Neural cell (in vitro differentiated cells): ENCODE measurements around the gene PGRMC2. TPM values are rescaled to one million over a fixed set of nuclear protein-coding genes. Genes with fewer than 3 reads are reported as not detected.

ENCODE experiments used
- H2AFZ ChIP-seq: fragments of 200-600, 300-800 bp; sonication (generic), shearing (Covaris generic); 2 replicates; pipeline ENCODE4 v1.6.0; 2014; ENCODE audit warnings: low read depth, mild to moderate bottlenecking, antibody characterized with exemption, low read length, moderate library complexity
- H3F3A ChIP-seq: fragments of 200-600 bp; shearing (Covaris generic); 2 replicates; pipeline ENCODE4 v1.6.1; 2016; ENCODE audit warnings: mild to moderate bottlenecking, moderate library complexity, mixed read lengths, antibody characterized with exemption, low read length; ENCODE audit not compliant: insufficient read depth, poor library complexity, severe bottlenecking
- H3K27ac ChIP-seq: fragments of 200-600, 300-800 bp; sonication (generic), shearing (Covaris generic); 2 replicates; pipeline ENCODE4 v1.5.1; 2014; ENCODE audit warnings: mild to moderate bottlenecking, low read length, moderate library complexity
- H3K27me3 ChIP-seq: fragments of 300-800, 200-600 bp; sonication (generic), shearing (Covaris generic); 2 replicates; pipeline ENCODE4 v1.6.0; 2014; ENCODE audit warnings: mild to moderate bottlenecking, low read depth, low read length, moderate library complexity; ENCODE audit not compliant: insufficient read depth
- H3K36me3 ChIP-seq: fragments of 300-800, 200-600 bp; sonication (generic), shearing (Covaris generic); 2 replicates; pipeline ENCODE4 v1.5.1; 2014; ENCODE audit warnings: mild to moderate bottlenecking, antibody characterized with exemption, low read length, moderate library complexity; ENCODE audit not compliant: insufficient read depth
- H3K4me2 ChIP-seq: fragments of 300-800, 200-600 bp; sonication (generic), shearing (Covaris generic); 2 replicates; pipeline ENCODE4 v1.6.0; 2014; ENCODE audit warnings: mild to moderate bottlenecking, low read length
- H3K4me3 ChIP-seq: fragments of 300-800, 200-600 bp; sonication (generic), shearing (Covaris generic); 2 replicates; pipeline ENCODE4 v1.5.1; 2014; ENCODE audit warnings: mild to moderate bottlenecking, low read length, moderate library complexity
- H3K79me2 ChIP-seq: fragments of 200-600 bp; shearing (Covaris generic); replicated peaks from 2 replicates; pipeline ENCODE4 v1.6.0; 2014; ENCODE audit warnings: mild to moderate bottlenecking, low read length, moderate library complexity; ENCODE audit not compliant: insufficient read depth
- H3K9ac ChIP-seq: fragments of 300-800, 200-600 bp; sonication (generic), shearing (Covaris generic); 2 replicates; pipeline ENCODE4 v1.6.1; 2016; ENCODE audit warnings: mild to moderate bottlenecking, low read length, mixed read lengths
- H3K9me2 ChIP-seq: fragments of 200-600 bp; shearing (Covaris generic); 2 replicates; pipeline ENCODE4 v1.6.1; 2016; ENCODE audit warnings: mild to moderate bottlenecking, low read length, mixed read lengths; ENCODE audit not compliant: insufficient read depth
- H3K9me3 ChIP-seq: fragments of 200-600, 300-800 bp; sonication (generic), shearing (Covaris generic); 2 replicates; pipeline ENCODE4 v1.6.1; 2016; ENCODE audit warnings: mild to moderate bottlenecking, mixed run types, low read length, moderate library complexity, mixed read lengths
- H4K20me1 ChIP-seq: fragments of 200-600 bp; shearing (Covaris generic); 2 replicates; pipeline ENCODE4 v1.6.1; 2016; ENCODE audit warnings: mild to moderate bottlenecking, mixed run types; ENCODE audit not compliant: insufficient read depth
- CTCF ChIP-seq: fragments of 450-650 bp; IDR thresholded peaks from 2 replicates; pipeline ENCODE4 v1.5.1; 2014; ENCODE audit warnings: antibody characterized with exemption, mild to moderate bottlenecking, moderate library complexity; ENCODE audit not compliant: poor library complexity, severe bottlenecking
- EP300 ChIP-seq: fragments of 450-650 bp; conservative IDR thresholded peaks from 2 replicates; pipeline ENCODE4 v1.6.1; 2014; ENCODE audit warnings: antibody characterized with exemption, mild to moderate bottlenecking, moderate library complexity; ENCODE audit not compliant: poor library complexity, severe bottlenecking
- EZH2 ChIP-seq: fragments of 200-600, 300-800 bp; shearing (Covaris generic), sonication (generic); IDR thresholded peaks from 2 replicates; pipeline ENCODE4 v1.6.1; 2014; ENCODE audit warnings: antibody characterized with exemption, low read length, borderline replicate concordance, mild to moderate bottlenecking; ENCODE audit not compliant: insufficient read depth, poor library complexity, severe bottlenecking
- MXI1 ChIP-seq: fragments of 450-650 bp; conservative IDR thresholded peaks from 2 replicates; pipeline ENCODE4 v1.6.1; 2014; ENCODE audit warnings: antibody characterized with exemption, mild to moderate bottlenecking; ENCODE audit not compliant: poor library complexity, severe bottlenecking
- POLR2AphosphoS5 ChIP-seq: IDR thresholded peaks from 2 replicates; pipeline ENCODE4 v1.6.1; 2012
- RAD21 ChIP-seq: fragments of 450-650 bp; conservative IDR thresholded peaks from 2 replicates; pipeline ENCODE4 v1.6.1; 2014; ENCODE audit warnings: antibody characterized with exemption, mild to moderate bottlenecking, moderate library complexity
- REST ChIP-seq: IDR thresholded peaks from 2 replicates; pipeline ENCODE4 v1.6.1; 2012; ENCODE audit warnings: borderline replicate concordance
- SMC3 ChIP-seq: fragments of 450-650 bp; conservative IDR thresholded peaks from 2 replicates; pipeline ENCODE4 v1.6.1; 2014; ENCODE audit warnings: antibody characterized with exemption, mild to moderate bottlenecking, moderate library complexity; ENCODE audit not compliant: poor library complexity
- TAF1 ChIP-seq: IDR thresholded peaks from 2 replicates; pipeline ENCODE4 v1.6.1; 2012; ENCODE audit warnings: low read depth
- polyA plus RNA-seq: library from polyadenylated mRNA; depleted of rRNA; stranded (reverse); fragments of >200 nt; gene quantifications from 2 replicates; pipeline ENCODE4 v1.2.3, GENCODE V29; 2014

Gene PGRMC2
- polyA plus RNA-seq, 1 donor from 2014 or later = 16.5 TPM

DNA sequence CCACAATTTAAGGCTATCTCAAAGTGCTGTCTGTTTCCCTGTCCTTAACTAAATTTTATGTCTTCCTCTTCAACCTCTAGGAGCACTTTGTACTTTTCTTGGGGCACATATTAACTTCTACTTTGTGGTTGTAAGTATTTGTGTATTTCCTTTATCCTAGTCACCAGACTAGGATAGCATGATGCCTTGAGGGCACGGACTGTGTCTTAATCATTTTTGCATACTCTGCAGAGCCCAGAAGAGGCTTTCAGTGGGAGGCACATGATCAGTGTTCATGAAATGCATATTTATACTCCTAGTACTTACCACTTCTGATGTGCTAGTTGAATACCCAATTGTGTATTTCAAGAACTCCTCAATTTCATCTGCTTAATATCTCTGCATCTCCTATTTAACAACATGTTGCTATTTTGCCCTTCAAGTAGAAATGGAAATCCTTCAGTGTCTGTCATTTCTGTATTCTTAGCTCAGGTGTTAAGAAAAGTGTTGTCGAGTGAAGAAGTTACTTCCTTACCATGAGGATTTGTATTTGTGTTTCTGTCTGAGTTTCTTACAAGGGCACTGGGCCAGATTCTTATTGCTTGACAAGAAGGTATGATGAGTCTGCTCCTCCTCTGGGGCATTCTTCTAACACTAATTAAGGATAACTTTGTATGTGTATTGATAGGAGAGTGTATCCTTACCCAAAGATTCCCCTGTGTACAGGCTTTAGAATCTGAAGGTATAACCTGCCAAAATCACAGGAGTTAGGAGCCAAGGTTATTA lies 28.3 kb upstream of the PGRMC2 start:
- Histone ChIP-seq H3K79me2 (no peaks in the 10 kb centered on the region), H4K20me1 (no peaks in the 10 kb centered on the region), H3F3A (no peaks in the 10 kb centered on the region), H3K27ac (no peak overlapping the region), H3K9me2 (no peaks in the 10 kb centered on the region), H3K4me2 (no peak overlapping the region), H3K36me3 (no peaks in the 10 kb centered on the region), H3K9ac (no peak overlapping the region), H3K9me3 (no peaks in the 10 kb centered on the region), H3K27me3 (no peaks in the 10 kb centered on the region), H3K4me3 (no peak overlapping the region), H2AFZ (no peak overlapping the region)
- no peak for TF ChIP-seq EP300

DNA sequence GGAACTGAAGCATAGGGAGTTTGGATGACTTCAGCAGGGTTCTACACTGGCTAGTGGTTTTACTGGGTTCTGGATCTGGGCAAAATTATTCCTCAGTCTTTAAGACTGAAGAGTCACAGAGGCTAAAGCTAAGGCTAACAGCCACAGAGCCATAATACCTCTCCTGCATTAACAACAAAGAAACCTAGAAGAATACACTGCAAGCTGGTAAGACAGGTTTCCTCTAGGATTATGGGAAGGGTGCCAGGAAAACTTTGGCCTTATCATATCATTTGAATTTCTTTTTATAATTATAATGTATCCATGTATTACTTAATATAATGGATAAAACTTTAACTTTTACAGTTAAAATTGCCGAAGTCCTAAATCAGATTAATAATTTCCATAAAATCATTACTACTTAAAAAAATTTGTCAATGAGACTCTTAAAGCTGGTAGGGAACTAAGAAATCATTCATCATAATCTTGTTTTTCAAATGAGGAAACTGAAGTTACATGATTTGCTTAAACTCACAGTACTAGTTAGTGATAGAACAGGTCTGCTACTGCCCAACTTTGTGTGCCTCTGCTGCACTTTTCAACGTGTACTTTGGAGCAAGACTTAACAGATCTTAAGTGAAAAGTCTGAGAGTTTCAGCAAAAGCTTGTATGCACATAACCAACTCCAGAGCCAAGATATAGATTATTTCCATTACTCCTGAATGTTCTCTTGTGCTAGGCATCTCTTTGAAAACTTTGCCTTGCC lies 24.2 kb upstream of the PGRMC2 start:
- H3K9me3 ChIP-seq = no peaks in the 10 kb centered on the region
- no peaks in the 10 kb centered on the region for H3K79me2 ChIP-seq
- H3K4me2 ChIP-seq = no peak overlapping the region
- no peaks in the 10 kb centered on the region for H4K20me1 ChIP-seq
- H3K27me3 ChIP-seq = no peaks in the 10 kb centered on the region
- TF ChIP-seq MXI1 = no peak
- TF ChIP-seq CTCF = no peak
- TF ChIP-seq EZH2 = no peak
- TF ChIP-seq REST = no peak
- H3K4me3 ChIP-seq = no peak overlapping the region
- no peak overlapping the region for H2AFZ ChIP-seq
- H3K9ac ChIP-seq = no peak overlapping the region
- H3F3A ChIP-seq = no peaks in the 10 kb centered on the region
- H3K27ac ChIP-seq = no peak overlapping the region
- H3K9me2 ChIP-seq = no peaks in the 10 kb centered on the region
- no peaks in the 10 kb centered on the region for H3K36me3 ChIP-seq

DNA sequence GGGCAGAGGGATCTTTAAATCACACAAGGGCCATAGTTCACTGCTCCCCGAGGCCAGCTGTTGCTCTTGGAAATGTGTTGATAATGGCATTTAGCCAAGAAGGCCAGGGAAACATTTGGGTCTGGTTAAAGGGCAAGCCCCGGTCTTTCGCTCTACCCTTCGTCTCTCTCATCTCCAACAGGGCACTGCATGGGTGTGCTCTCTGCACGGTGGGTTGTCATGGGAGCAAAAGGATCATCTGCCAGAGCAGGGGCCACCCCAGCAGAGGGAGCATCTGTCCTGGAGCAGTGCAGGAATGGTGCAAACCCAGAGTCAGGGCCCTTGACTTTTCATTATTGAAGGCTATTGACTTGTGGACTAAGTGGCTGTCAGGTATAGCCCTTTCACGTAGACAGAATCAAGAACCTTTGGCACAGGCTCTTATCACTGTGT lies 22.7 kb upstream of the PGRMC2 start:
- H3K79me2 ChIP-seq = no peaks in the 10 kb centered on the region
- no peak overlapping the region for H3K4me2 ChIP-seq
- no peak overlapping the region for H3K27ac ChIP-seq
- TF ChIP-seq POLR2AphosphoS5 (no peak), EZH2 (no peak), SMC3 (no peak), EP300 (no peak), REST (no peak), TAF1 (no peak), MXI1 (no peak), RAD21 (no peak)

More for the DNA sequence above, 22.7 kb upstream of the PGRMC2 start:
- Histone ChIP-seq H4K20me1 (no peaks in the 10 kb centered on the region), H2AFZ (no peak overlapping the region), H3K9ac (no peak overlapping the region), H3F3A (no peaks in the 10 kb centered on the region), H3K36me3 (no peaks in the 10 kb centered on the region), H3K9me2 (no peaks in the 10 kb centered on the region), H3K27me3 (no peaks in the 10 kb centered on the region), H3K9me3 (no peaks in the 10 kb centered on the region), H3K4me3 (no peak overlapping the region)
